C4-2B (cell line): Measurements from ENCODE around the gene ZDHHC8.
A peak's percentile ranks its signal among the peaks of the same experiment; 100 is the strongest.

ENCODE experiments used
- H3K27ac ChIP-seq: fragments of 450-650 bp; 2 replicates; pipeline ENCODE4 v1.5.1; 2017
- CTCF ChIP-seq: fragments of 450-650 bp; conservative IDR thresholded peaks from 2 replicates; pipeline ENCODE4 v1.5.1; 2017; ENCODE audit warnings: mild to moderate bottlenecking
- ZFX ChIP-seq: fragments of 450-650 bp; IDR thresholded peaks from 2 replicates; pipeline ENCODE4 v1.6.1; 2017

ZDHHC8 gene

DNA sequence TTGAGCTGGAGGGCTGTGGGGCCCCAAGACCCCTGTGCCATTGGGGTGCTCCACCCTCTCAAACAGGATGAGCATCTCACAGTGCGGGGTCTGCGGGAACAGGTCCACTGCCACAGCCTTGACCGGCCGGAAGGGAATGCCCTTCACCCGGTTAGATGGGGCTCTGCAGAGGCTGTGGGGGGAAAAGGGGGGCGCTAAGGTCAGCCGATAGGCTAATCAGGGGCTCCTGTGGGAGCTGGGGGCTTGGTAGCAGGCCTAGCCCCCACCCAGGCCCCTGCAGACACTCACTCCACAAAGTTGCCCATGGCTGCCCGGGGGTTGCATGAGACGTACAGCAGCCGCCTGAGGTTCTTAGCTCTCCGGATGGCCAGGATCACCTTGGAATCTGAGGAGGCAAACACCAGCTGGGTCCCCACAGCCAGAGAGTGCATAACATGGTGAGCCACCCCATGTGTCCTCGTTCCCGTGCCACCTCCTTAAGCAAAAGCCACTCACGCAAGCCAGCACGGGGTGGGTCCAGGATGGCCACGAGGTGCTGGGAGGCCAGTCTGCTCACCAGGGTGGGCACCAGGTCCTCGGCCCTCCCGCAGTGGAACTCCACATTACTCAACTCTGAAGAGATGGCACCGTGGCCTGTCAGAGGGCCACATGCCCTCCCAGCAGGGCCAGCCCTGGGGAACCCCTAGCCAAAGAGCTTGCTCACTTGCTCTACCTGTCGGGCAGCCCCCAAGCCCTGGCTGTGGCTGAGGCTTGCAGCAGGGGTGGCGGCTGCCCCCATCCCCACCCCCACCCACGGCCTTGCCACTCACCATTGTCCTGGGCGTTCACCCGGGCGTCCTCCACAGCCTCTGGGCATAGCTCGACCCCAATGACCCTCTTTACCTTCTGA lies 18.7 kb upstream of the ZDHHC8 start:
- H3K27ac ChIP-seq, result no peak overlapping the region
- TF ChIP-seq ZFX, result no peak
- no peak for TF ChIP-seq CTCF

DNA sequence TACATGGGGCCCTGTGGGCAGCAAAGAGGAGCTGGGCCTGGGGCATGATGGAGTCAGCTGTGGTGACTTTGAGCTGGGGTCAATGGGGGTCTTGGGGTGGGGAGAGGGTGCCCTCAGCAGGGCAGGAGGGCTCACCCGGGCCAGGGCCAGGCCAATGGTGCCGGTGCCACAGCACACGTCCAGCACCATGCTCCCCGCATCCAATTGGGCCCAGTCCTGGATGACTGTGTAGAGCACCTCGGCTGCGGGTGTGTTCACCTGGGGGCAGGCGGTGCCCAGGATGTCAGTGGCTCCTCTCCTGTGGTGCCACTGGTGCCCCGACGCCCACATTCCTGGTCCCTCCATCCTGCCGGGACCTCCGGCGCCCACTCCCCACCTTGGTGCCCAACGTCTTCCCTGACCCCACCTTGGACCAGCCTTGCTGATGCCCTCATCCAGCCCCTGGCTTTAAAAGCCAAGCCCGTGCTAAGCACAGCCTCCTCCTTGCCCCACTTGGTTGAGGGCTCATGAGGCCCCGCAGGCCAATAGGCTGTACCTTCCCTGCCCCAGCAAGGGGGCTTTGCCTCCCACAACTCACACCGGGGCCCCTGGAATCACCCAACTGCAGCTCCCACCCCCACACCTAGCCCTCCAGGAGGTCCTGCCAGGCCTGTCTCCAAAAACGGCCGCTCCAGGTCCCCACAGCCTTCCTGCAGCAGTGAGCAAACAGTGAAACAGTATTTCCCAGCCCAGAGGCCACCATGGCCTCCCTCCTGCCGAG lies 17.9 kb upstream of the ZDHHC8 start:
- TF ChIP-seq ZFX (no peak), CTCF (no peak)
- no peak overlapping the region for H3K27ac ChIP-seq

DNA sequence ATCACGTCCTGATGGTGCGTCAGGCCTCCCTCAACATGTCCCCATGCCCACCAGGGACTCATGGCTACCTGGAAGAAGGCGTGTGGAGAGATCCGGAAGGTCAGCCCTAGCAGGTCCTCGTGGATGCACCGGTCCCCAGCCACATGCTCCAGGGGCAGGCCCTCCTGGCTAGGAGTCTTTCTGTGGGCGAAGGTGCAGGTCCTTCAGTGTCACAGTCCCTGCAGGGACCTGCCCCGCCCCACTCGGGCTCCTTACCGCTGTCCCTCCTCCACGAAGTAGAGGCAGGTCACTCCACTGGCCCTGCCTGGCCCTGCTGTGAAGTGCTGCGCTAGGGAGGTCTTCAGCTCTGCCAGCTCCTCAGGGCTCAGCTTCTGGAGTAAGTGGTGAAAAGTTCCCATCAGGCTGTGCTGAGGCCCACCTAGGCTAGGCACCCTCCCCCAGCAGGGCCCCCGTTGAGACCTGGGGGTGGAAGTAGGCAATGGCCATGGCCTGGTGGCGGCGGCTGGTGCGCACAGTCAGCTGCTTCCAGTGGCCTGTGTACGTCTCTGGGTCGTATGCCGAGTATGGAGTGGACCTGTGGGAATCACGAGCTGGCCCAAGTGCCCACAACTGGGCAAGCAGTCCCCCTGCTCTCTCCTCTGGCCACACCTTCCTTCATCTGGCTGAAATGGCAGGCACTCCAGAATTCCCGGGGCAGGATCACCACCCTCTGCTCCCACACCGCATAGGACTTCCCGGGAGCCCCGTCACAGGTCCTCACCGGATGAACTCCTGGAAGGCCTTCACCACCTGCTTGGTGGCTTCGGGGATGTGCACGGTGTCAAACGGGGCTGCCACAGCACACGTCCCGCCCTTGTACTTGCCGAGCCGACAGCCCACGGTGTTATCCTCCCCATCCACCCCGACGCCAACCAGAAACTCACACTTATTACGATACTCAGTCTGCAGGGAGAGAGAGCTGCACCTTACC lies 16.8 kb upstream of the ZDHHC8 start:
- no peak overlapping the region; the same call in 1 of the 2 replicates for H3K27ac ChIP-seq
- TF ChIP-seq ZFX (no peak), CTCF (no peak)

DNA sequence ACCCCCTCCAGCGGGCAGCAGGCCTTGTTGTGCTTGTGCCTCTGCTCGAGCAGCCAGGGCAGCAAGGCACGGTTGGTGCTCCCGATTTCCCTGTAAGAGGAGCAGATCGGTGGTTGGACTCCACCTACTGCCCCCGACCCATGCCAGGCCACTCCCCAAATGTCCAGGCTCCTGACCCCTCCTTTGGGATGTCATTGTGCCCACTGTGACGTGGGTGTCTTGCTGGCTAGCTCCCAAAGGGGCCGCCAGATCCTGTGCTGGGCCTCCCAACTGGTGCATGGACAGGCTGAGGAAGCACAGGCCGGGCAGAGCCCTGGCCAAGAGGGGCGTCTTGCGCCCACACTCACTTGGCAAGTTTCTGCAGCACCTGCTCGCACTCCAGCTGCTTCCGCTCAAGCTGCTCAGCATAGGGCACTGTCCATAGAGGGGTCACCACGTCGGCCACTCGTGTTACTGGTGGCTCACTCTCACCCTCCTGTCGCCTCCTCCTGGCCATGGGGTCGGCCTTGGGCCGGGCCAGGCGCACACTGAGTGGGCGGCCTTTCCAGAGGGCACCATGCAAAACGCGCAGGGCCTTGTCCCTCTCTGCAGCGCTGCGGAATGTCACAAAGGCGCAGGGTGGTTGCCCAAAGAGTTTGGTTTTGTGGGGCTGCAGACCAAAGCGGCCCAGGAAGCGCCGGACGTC lies 15.8 kb upstream of the ZDHHC8 start, which contains the start of gene RANBP1:
RANBP1 (plus strand) TSS at position 414 of the 685 bp plus-strand sequence; CDS start at position 495, 81 bp downstream.
- TF ChIP-seq ZFX, result no peak
- no peak for TF ChIP-seq CTCF
- H3K27ac ChIP-seq, result peak within 1 kb of the TSS; percentile 94

DNA sequence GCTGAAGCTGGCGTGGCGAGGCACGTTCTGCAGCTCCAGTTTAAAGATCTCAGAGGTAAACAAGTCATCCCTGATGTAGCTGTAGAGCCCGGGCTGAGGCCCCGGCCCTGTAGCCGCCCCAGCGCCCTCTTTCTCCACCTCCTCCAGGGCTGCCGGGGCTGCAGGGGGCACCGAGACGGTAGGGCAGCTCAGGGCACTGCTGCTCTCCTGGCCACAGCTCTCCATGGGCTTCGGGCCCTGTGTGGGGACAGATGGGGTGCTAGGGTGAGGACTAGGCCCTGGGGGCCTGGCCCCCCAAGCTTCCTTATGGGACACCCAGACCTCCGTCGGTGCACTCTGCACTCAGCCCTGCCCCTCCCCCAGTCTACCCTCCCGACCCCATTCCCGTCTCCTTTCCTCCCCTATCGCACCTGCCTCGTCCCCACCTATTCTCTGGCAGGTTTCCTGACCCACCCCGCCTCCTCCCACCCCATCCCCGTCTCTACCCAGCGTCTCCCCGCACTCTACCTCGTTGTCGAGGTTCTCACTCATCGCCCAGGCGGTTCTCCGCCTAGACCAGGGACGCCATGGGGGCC lies 15.1 kb upstream of the ZDHHC8 start:
- H3K27ac ChIP-seq, result peak overlapping the region; percentile 94
- TF ChIP-seq ZFX (no peak), CTCF (no peak)

DNA sequence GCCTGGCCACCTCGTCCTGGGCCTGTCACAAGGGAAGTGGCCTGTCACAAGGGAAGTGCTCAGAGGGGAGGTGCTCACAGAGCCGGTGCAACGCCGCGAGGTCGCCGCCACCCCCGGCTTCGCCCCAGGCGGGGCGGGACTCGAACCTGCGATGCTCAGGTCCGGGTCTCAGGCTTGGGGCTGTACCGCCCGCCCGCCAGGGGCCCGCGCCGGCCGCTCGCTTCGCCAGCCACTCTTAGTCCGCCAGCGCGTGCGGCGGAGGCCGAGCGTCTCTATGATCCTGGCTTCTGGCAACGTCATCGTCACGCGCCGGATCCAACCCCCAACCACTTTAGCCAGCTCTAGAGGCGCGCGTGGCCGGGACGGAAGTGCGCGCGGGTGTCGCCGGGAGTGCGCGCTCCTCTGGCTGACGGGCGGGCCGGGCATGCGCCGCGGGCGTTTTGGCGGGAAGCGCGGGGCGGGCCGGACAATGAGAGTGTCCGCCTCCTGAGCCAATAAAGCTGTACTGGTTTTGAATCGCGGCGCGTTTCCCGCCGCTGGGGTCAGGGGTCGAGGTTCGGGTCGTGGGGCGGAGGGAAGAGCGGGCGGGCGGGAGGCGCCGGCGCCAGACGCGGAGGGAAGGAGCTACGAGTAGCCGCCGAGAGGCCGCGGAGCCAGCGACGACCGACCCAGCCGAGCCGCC lies 14.5 kb upstream of the ZDHHC8 start, which contains the start of gene TRMT2A:
TRMT2A (minus strand) TSS at position 276 of the 682 bp plus-strand sequence. CDS start 320 bp downstream, outside the sequence.
- TF ChIP-seq CTCF (no peak; the same call in 1 of the 2 replicates), ZFX (no peak)
- H3K27ac ChIP-seq, result peak within 1 kb of the TSS; percentile 94
